Keratinocyte (primary cell): Measurements from ENCODE around the gene ZNF337. TPM values are rescaled to one million over a fixed set of nuclear protein-coding genes. Genes with fewer than 3 reads are reported as not detected.

ENCODE experiments used
- DNase-seq: peaks from one replicate; pipeline ENCODE4 v3.0.0-alpha.2; 2011; ENCODE audit warnings: low read depth, missing footprints, low spot score
- FAIRE-seq: peaks from 2 replicates; lab custom pipeline; 2011; peaks lifted over from hg19 to GRCh38; lab: Jason Lieb, UNC
- H2AFZ ChIP-seq: 2 replicates; pipeline ENCODE4 v1.6.0; 2012; ENCODE audit warnings: low read length, control low read depth, inconsistent platforms; ENCODE audit not compliant: control insufficient read depth
- H3K27ac ChIP-seq: 2 replicates; pipeline ENCODE4 v1.5.1; 2011; ENCODE audit warnings: low read length; ENCODE audit not compliant: control insufficient read depth, insufficient read depth
- H3K27me3 ChIP-seq: 3 replicates; pipeline ENCODE4 v1.6.0; 2011; ENCODE audit warnings: low read length; ENCODE audit not compliant: control insufficient read depth, insufficient read depth; ENCODE audit errors: extremely low read depth
- H3K36me3 ChIP-seq, 2 experiments: 2 replicates in 1 of 2; 3 replicates in 1 of 2; pipeline ENCODE4 v1.5.1; 2011; ENCODE audit warnings: low read length in 2 of 2, mild to moderate bottlenecking in 1 of 2; ENCODE audit not compliant: control insufficient read depth in 2 of 2, insufficient read depth in 2 of 2; ENCODE audit errors: extremely low read depth in 1 of 2
- H3K4me1 ChIP-seq: 3 replicates; pipeline ENCODE4 v1.5.1; 2011; ENCODE audit warnings: low read length; ENCODE audit not compliant: control insufficient read depth, insufficient read depth; ENCODE audit errors: extremely low read depth
- H3K4me2 ChIP-seq: 3 replicates; pipeline ENCODE4 v1.6.0; 2011; ENCODE audit warnings: low read depth, low read length; ENCODE audit not compliant: control insufficient read depth, insufficient read depth; ENCODE audit errors: extremely low read depth
- H3K4me3 ChIP-seq, 3 experiments: fragments of 200-600 bp in 1 of 3; sonication (generic) in 1 of 3; 2 replicates in 2 of 3; 3 replicates in 1 of 3; pipeline ENCODE4 v1.5.1; 2011 to 2016; ENCODE audit warnings: low read length in 3 of 3, mild to moderate bottlenecking in 3 of 3, control low read depth in 2 of 3, inconsistent platforms in 1 of 3, low read depth in 1 of 3, mixed read lengths in 1 of 3, mixed run types in 1 of 3, moderate library complexity in 1 of 3; ENCODE audit not compliant: control insufficient read depth in 2 of 3, insufficient read depth in 2 of 3; ENCODE audit errors: extremely low read depth in 1 of 3
- H3K79me2 ChIP-seq: 2 replicates; pipeline ENCODE4 v1.6.0; 2012; ENCODE audit warnings: low read length; ENCODE audit not compliant: control insufficient read depth, insufficient read depth
- H3K9ac ChIP-seq: 3 replicates; pipeline ENCODE4 v1.6.0; 2011; ENCODE audit warnings: low read length; ENCODE audit not compliant: control insufficient read depth, insufficient read depth; ENCODE audit errors: extremely low read depth
- H3K9me1 ChIP-seq: 3 replicates; pipeline ENCODE4 v1.6.0; 2011; ENCODE audit warnings: low read length; ENCODE audit not compliant: control insufficient read depth, insufficient read depth; ENCODE audit errors: extremely low read depth
- H3K9me3 ChIP-seq: 2 replicates; pipeline ENCODE4 v1.5.1; 2012; ENCODE audit warnings: low read depth, low read length; ENCODE audit not compliant: control insufficient read depth
- H4K20me1 ChIP-seq: 3 replicates; pipeline ENCODE4 v1.6.0; 2011; ENCODE audit warnings: low read length; ENCODE audit not compliant: control insufficient read depth, insufficient read depth; ENCODE audit errors: extremely low read depth
- CTCF ChIP-seq, 3 experiments: IDR thresholded peaks in 1 of 3; conservative IDR thresholded peaks in 1 of 3; optimal IDR thresholded peaks in 1 of 3; 2 replicates in 2 of 3; 3 replicates in 1 of 3; pipeline versions ENCODE3 to v1.5.1; 2011; ENCODE audit warnings: low read length in 3 of 3, mild to moderate bottlenecking in 3 of 3, moderate library complexity in 2 of 3, control low read depth in 1 of 3, inconsistent platforms in 1 of 3; ENCODE audit not compliant: insufficient read depth in 2 of 3; ENCODE audit errors: extremely low read depth in 1 of 3
- EZH2 ChIP-seq: IDR thresholded peaks from one replicate; pipeline ENCODE4 v1.6.1; 2012; ENCODE audit warnings: inconsistent platforms, mild to moderate bottlenecking, low read length, moderate library complexity
- dilution Hi-C: fragments of 300-500 bp; cut with MboI; formaldehyde crosslinking; loops from one replicate; pipeline ENCODE4 v1.7.0; 2020; ENCODE audit warnings: low sequenced_read_pairs; ENCODE audit not compliant: extremely low pct_ligation_motif_present
- polyA plus RNA-seq, 5 experiments: library from polyadenylated mRNA; depleted of rRNA in 3 of 5; stranded (reverse) in 3 of 5; stranded (forward) in 1 of 5; unstranded in 1 of 5; fragments of >200 nt; gene quantifications; 1 replicate in 1 of 5; 2 replicates in 3 of 5; 3 replicates in 1 of 5; pipeline versions ENCODE4 v1.2.1 to v1.2.3, GENCODE V29; 2011 to 2012; ENCODE audit warnings: missing spikeins in 2 of 5, low read depth in 1 of 5, low replicate concordance in 1 of 5

The ZNF337 gene
- polyA plus RNA-seq, 1 donor (not counting 4 experiments of a cell fraction or from before 2014, with no cell fraction given), result 15.9 TPM

- Histone ChIP-seq H4K20me1 (no peaks in the 10 kb centered on the region), H2AFZ (peak overlapping the region; percentile 91), H3K4me2 (peak overlapping the region; percentile 75), H3K4me3 (peak overlapping the region; percentile 80 to 90 (median 89)), H3K4me1 (no peaks in the 10 kb centered on the region), H3K79me2 (peaks cover 14% of the 10 kb centered on the region), H3K36me3 (peaks cover 3 to 5% of the 10 kb centered on the region in 2 experiments), H3K9me1 (no peaks in the 10 kb centered on the region), H3K9ac (peak overlapping the region; percentile 90), H3K27me3 (no peaks in the 10 kb centered on the region), H3K27ac (peak overlapping the region; percentile 75), H3K9me3 (no peaks in the 10 kb centered on the region)
- TF ChIP-seq EZH2, result no peak
- TF ChIP-seq CTCF (optimal IDR thresholded peaks at IDR 0.05 in 1 of 3, IDR thresholded peaks at IDR 0.05 in 1 of 3, conservative IDR thresholded peaks at IDR 0.05 in 1 of 3; ENCODE audit: extremely low read depth in 1 of 3, insufficient read depth in 2 of 3, low read length in 3 of 3), result no peak
- dilution Hi-C loops, result no loop called here
- DNase-seq (no peak), FAIRE-seq (no peak)
Observed at GRCh38 chr20:25695532-25696370, 902 bp downstream of the ZNF337 start.

- Histone ChIP-seq H3K9ac (no peak overlapping the region), H3K36me3 (peaks cover 3 to 7% of the 10 kb centered on the region in 2 experiments), H3K4me1 (no peaks in the 10 kb centered on the region), H3K4me2 (no peak overlapping the region), H3K27me3 (no peaks in the 10 kb centered on the region), H2AFZ (no peak overlapping the region), H3K9me1 (no peaks in the 10 kb centered on the region), H4K20me1 (no peaks in the 10 kb centered on the region), H3K4me3 (no peak overlapping the region), H3K27ac (no peak overlapping the region), H3K9me3 (no peaks in the 10 kb centered on the region), H3K79me2 (peaks cover 14% of the 10 kb centered on the region)
- FAIRE-seq, result no peak
- DNase-seq, result no peak
- no peak for TF ChIP-seq CTCF (optimal IDR thresholded peaks at IDR 0.05 in 1 of 3, IDR thresholded peaks at IDR 0.05 in 1 of 3, conservative IDR thresholded peaks at IDR 0.05 in 1 of 3; ENCODE audit: extremely low read depth in 1 of 3, insufficient read depth in 2 of 3, low read length in 3 of 3)
- no peak for TF ChIP-seq EZH2
- dilution Hi-C loops, result no loop called here
Observed at GRCh38 chr20:25692499-25692898, 4.2 kb downstream of the ZNF337 start.
